ENCODE data around the gene DDAH1. TPM values are rescaled to one million over a fixed set of nuclear protein-coding genes. Genes with fewer than 3 reads are reported as not detected.
A peak's percentile ranks its signal among the peaks of the same experiment; 100 is the strongest.

DDAH1 gene
- total RNA-seq, 6 experiments from 2014 or later: 54.9 to 94.9 (median 66.2) TPM

GRCh38 chr1:85314726-85315125 is 150.2 kb downstream of the DDAH1 start:
- DNase-seq: no peak
- Histone ChIP-seq H3K9me3 (no peaks in the 10 kb centered on the region), H3K36me3 (peaks cover 0 to 6% (median 0%) of the 10 kb centered on the region in 4 donors), H3K27ac (no peak overlapping the region), H3K27me3 (no peaks in the 10 kb centered on the region), H3K4me1 (no peaks in the 10 kb centered on the region), H3K4me3 (no peak overlapping the region)
- TF ChIP-seq CTCF (IDR thresholded peaks at IDR 0.05) (no peak), POLR2A (IDR thresholded peaks at IDR 0.05) (no peak)
- intact Hi-C loops (cut with DNase I): no loop called here
- no peak for ATAC-seq

GRCh38 chr1:85313888-85314696 is 150.9 kb downstream of the DDAH1 start:
- H3K27me3 ChIP-seq: no peaks in the 10 kb centered on the region
- no peaks in the 10 kb centered on the region for H3K9me3 ChIP-seq
- H3K27ac ChIP-seq: no peak overlapping the region
- no peaks in the 10 kb centered on the region for H3K4me1 ChIP-seq
- H3K4me3 ChIP-seq: no peak overlapping the region
- TF ChIP-seq POLR2A (IDR thresholded peaks at IDR 0.05): no peak
- TF ChIP-seq CTCF (IDR thresholded peaks at IDR 0.05): no peak
- 65% methylated on average over 2 of the region's 3 CpGs for WGBS (ENCODE audit: insufficient coverage, low coverage, low lambda C conversion rate, missing lambda C conversion rate)
- DNase-seq: no peak
- peaks cover 0 to 5% (median 0%) of the 10 kb centered on the region in 4 donors for H3K36me3 ChIP-seq
- ATAC-seq: peak in 3 of 4 donors; percentile 11 to 70 (median 44)
- intact Hi-C loops (cut with DNase I): no loop called here

- intact Hi-C loops (cut with DNase I): no loop called here
- H3K36me3 ChIP-seq: no peaks in the 10 kb centered on the region
- ATAC-seq (no peak), DNase-seq (no peak)
- H3K4me1 ChIP-seq: no peaks in the 10 kb centered on the region
- TF ChIP-seq CTCF (IDR thresholded peaks at IDR 0.05) (no peak), POLR2A (IDR thresholded peaks at IDR 0.05) (no peak)
- no peak overlapping the region for H3K4me3 ChIP-seq
- H3K27me3 ChIP-seq: no peaks in the 10 kb centered on the region
- WGBS (ENCODE audit: insufficient coverage, low coverage, low lambda C conversion rate, missing lambda C conversion rate): 86% methylated on average over 2 of the region's 2 CpGs
- H3K27ac ChIP-seq: no peak overlapping the region
- no peaks in the 10 kb centered on the region for H3K9me3 ChIP-seq
Measured at GRCh38 chr1:85311818-85312217, 153.1 kb downstream of the DDAH1 start.

- Histone ChIP-seq H3K27me3 (no peaks in the 10 kb centered on the region), H3K9me3 (no peaks in the 10 kb centered on the region), H3K4me1 (no peaks in the 10 kb centered on the region), H3K27ac (no peak overlapping the region), H3K4me3 (no peak overlapping the region), H3K36me3 (no peaks in the 10 kb centered on the region)
- TF ChIP-seq POLR2A (IDR thresholded peaks at IDR 0.05): no peak
- TF ChIP-seq CTCF (IDR thresholded peaks at IDR 0.05): no peak
- DNase-seq (no peak), ATAC-seq (no peak)
- intact Hi-C loops (cut with DNase I): loop anchor here (10.0 kb wide), 2 partner anchors 196 to 396 kb away; partner anchors contain the start of gene ZNHIT6 (in 1 of the 2)
- WGBS (ENCODE audit: insufficient coverage, low coverage, low lambda C conversion rate, missing lambda C conversion rate): 81% methylated on average over 4 of the region's 4 CpGs
Measured at GRCh38 chr1:85308833-85309350, 156.1 kb downstream of the DDAH1 start.
